Activated B cell treated with CpG ODN at 0.5 μM for 24 hours (primary cell): ENCODE results near the gene MAML3. TPM values are rescaled to one million over a fixed set of nuclear protein-coding genes. Genes with fewer than 3 reads are reported as not detected.

Experiments used
- ATAC-seq: fragments of 200-7000 bp; cut with Tn5 transposase; one replicate; pipeline ENCODE4 v1.10.0; 2021; ENCODE audit warnings: low read depth, mild to moderate bottlenecking, moderate library complexity
- CTCF ChIA-PET: fragments of 350-600 bp; sonication (Branson Sonifier 250); formaldehyde crosslinking; loops from one replicate; lab custom pipeline; 2021; ENCODE audit warnings: antibody characterized with exemption; lab: Charles Lee
- POLR2A ChIA-PET: fragments of 350-600 bp; sonication (Branson Sonifier 250); formaldehyde crosslinking; loops from one replicate; lab custom pipeline; 2021; ENCODE audit warnings: antibody characterized with exemption; lab: Charles Lee
- DNase-seq: peaks from one replicate; pipeline ENCODE4 v3.0.0; 2022
- H3K27ac Mint-ChIP-seq: one replicate; pipeline ENCODE4 v1.8.0; 2020; ENCODE audit warnings: mixed read lengths
- H3K27me3 Mint-ChIP-seq: one replicate; pipeline ENCODE4 v1.8.0; 2021; ENCODE audit warnings: mixed read lengths
- H3K36me3 Mint-ChIP-seq: one replicate; pipeline ENCODE4 v1.8.0; 2021; ENCODE audit warnings: low read depth, mixed read lengths
- H3K4me1 Mint-ChIP-seq: one replicate; pipeline ENCODE4 v1.8.0; 2021; ENCODE audit warnings: mixed read lengths
- H3K4me3 Mint-ChIP-seq: one replicate; pipeline ENCODE4 v1.8.0; 2020; ENCODE audit warnings: mild to moderate bottlenecking, mixed read lengths
- H3K9me3 Mint-ChIP-seq: one replicate; pipeline ENCODE4 v1.8.0; 2020; ENCODE audit warnings: mixed read lengths
- CTCF ChIP-seq: fragments of 200-600 bp; IDR thresholded peaks from one replicate; pipeline ENCODE4 v1.8.0; 2022; ENCODE audit warnings: antibody characterized with exemption, mild to moderate bottlenecking
- intact Hi-C: fragments of 100-400 bp; cut with micrococcal nuclease; formaldehyde crosslinking; loops from one replicate; pipeline ENCODE4 v1.15.1; 2024
- total RNA-seq: library from RNA; stranded (reverse); gene quantifications from 2 replicates; pipeline ENCODE4 v1.2.3, GENCODE V29; 2022

Gene MAML3
- total RNA-seq, 1 donor from 2014 or later: 2.6 TPM

- intact Hi-C loops: no loop called here
- ChIA-PET CTCF (no interaction called here), POLR2A (no interaction called here)
- ATAC-seq (no peak), DNase-seq (no peak)
- peaks cover 10% of the 10 kb centered on the region for H3K27me3 Mint-ChIP-seq
- H3K9me3 Mint-ChIP-seq: no peaks in the 10 kb centered on the region
- no peak overlapping the region for H3K4me3 Mint-ChIP-seq
- no peak overlapping the region for H3K27ac Mint-ChIP-seq
- no peak for TF ChIP-seq CTCF
- H3K36me3 Mint-ChIP-seq: no peaks in the 10 kb centered on the region
- H3K4me1 Mint-ChIP-seq: peaks cover 4% of the 10 kb centered on the region
These were observed 190.3 kb downstream of the MAML3 start for GRCh38 chr4:139963708-139964107.

- POLR2A ChIA-PET: no interaction called here
- no peak overlapping the region for H3K4me3 Mint-ChIP-seq
- no peaks in the 10 kb centered on the region for H3K36me3 Mint-ChIP-seq
- no peaks in the 10 kb centered on the region for H3K9me3 Mint-ChIP-seq
- intact Hi-C loops: no loop called here
- no peak for ATAC-seq
- H3K4me1 Mint-ChIP-seq: peaks cover 4% of the 10 kb centered on the region
- no peak for TF ChIP-seq CTCF
- CTCF ChIA-PET: no interaction called here
- H3K27me3 Mint-ChIP-seq: peaks cover 12% of the 10 kb centered on the region
- H3K27ac Mint-ChIP-seq: no peak overlapping the region
- DNase-seq: no peak
These were observed 191.8 kb downstream of the MAML3 start for GRCh38 chr4:139962130-139962684.

GRCh38 chr4:139961344-139961946, 192.5 kb downstream of the MAML3 start:
- POLR2A ChIA-PET: no interaction called here
- no peak for DNase-seq
- H3K27ac Mint-ChIP-seq: no peak overlapping the region
- intact Hi-C loops: no loop called here
- CTCF ChIA-PET: no interaction called here
- H3K4me3 Mint-ChIP-seq: no peak overlapping the region
- no peak for TF ChIP-seq CTCF
- H3K4me1 Mint-ChIP-seq: peaks cover 4% of the 10 kb centered on the region
- H3K36me3 Mint-ChIP-seq: no peaks in the 10 kb centered on the region
- peaks cover 12% of the 10 kb centered on the region for H3K27me3 Mint-ChIP-seq
- H3K9me3 Mint-ChIP-seq: no peaks in the 10 kb centered on the region
- ATAC-seq: no peak

GRCh38 chr4:139959396-139959795, 194.6 kb downstream of the MAML3 start:
- peaks cover 10% of the 10 kb centered on the region for H3K27me3 Mint-ChIP-seq
- no peak for ATAC-seq

GRCh38 chr4:139958739-139959098, 195.3 kb downstream of the MAML3 start:
- intact Hi-C loops: no loop called here
- TF ChIP-seq CTCF: no peak
- peaks cover 4% of the 10 kb centered on the region for H3K4me1 Mint-ChIP-seq
- POLR2A ChIA-PET: no interaction called here
- no peak overlapping the region for H3K4me3 Mint-ChIP-seq
- no peak overlapping the region for H3K27ac Mint-ChIP-seq
- no peaks in the 10 kb centered on the region for H3K9me3 Mint-ChIP-seq
- H3K36me3 Mint-ChIP-seq: no peaks in the 10 kb centered on the region
- DNase-seq (no peak), ATAC-seq (no peak)
- CTCF ChIA-PET: no interaction called here
- H3K27me3 Mint-ChIP-seq: peaks cover 10% of the 10 kb centered on the region

More at GRCh38 chr4:139959396-139959795, 194.6 kb downstream of the MAML3 start:
- ChIA-PET CTCF (no interaction called here), POLR2A (no interaction called here)
- TF ChIP-seq CTCF: no peak
- H3K36me3 Mint-ChIP-seq: no peaks in the 10 kb centered on the region
- peaks cover 1% of the 10 kb centered on the region for H3K4me1 Mint-ChIP-seq
- H3K4me3 Mint-ChIP-seq: no peak overlapping the region
- intact Hi-C loops: no loop called here
- no peaks in the 10 kb centered on the region for H3K9me3 Mint-ChIP-seq
- no peak overlapping the region for H3K27ac Mint-ChIP-seq
- no peak for DNase-seq
